ENCODE data around the gene DAB2IP. TPM values are rescaled to one million over a fixed set of nuclear protein-coding genes. Genes with fewer than 3 reads are reported as not detected.

DAB2IP gene
- total RNA-seq, 1 experiment from 2014 or later, result 31.0 TPM

GRCh38 chr9:121692606-121693387, 41.4 kb downstream of the DAB2IP start (continued):
- TF ChIP-seq ATF3 (IDR thresholded peaks at IDR 0.05), result no peak
- peak; percentile 63; the same call in 1 of the 2 replicates for TF ChIP-seq POLR2AphosphoS5 (IDR thresholded peaks at IDR 0.05; ENCODE audit: low read depth, low read length)
- TF ChIP-seq POLR2A (IDR thresholded peaks at IDR 0.05; ENCODE audit: borderline replicate concordance, extremely low read depth, insufficient read depth, insufficient read length), result no peak

- ChIA-PET CTCF (interaction anchor here (1.3 to 2.9 kb wide), 2 partner anchors 9 to 10 kb away, joined by 11 to 13 read pairs; no protein-coding TSS in a partner anchor), RAD21 (ENCODE audit: low non-redundant PET in 1 of 2, low total read pairs in 2 of 2, uncharacterized antibody in 2 of 2, unreplicated experiment in 2 of 2) (no interaction called here), POLR2A (no interaction called here)
- Histone ChIP-seq H3K4me2 (ENCODE audit: low read length) (peak overlapping the region; percentile 57), H3K4me3 (replicated peaks in 1 of 2; ENCODE audit: low read depth in 1 of 2, low read length in 2 of 2) (no peak overlapping the region), H3K79me2 (ENCODE audit: insufficient read depth, low read length) (no peaks in the 10 kb centered on the region), H3K27me3 (ENCODE audit: insufficient read depth, low read length) (no peaks in the 10 kb centered on the region), H3K27ac (ENCODE audit: low read depth, low read length) (no peak overlapping the region), H3K36me3 (ENCODE audit: control insufficient read depth in 1 of 2, insufficient read depth in 2 of 2, low read length in 2 of 2) (no peaks in the 10 kb centered on the region), H3K9me3 (ENCODE audit: control insufficient read depth in 1 of 2, insufficient read depth in 1 of 2, low read depth in 1 of 2, low read length in 2 of 2) (no peaks in the 10 kb centered on the region), H3K9ac (ENCODE audit: low read length) (no peak overlapping the region), H4K20me1 (ENCODE audit: insufficient read depth) (no peaks in the 10 kb centered on the region), H3K4me1 (ENCODE audit: control insufficient read depth in 1 of 2, insufficient read depth in 2 of 2, low read length in 2 of 2) (peaks cover 15 to 35% of the 10 kb centered on the region in 2 experiments), H3K9me2 (ENCODE audit: insufficient read depth) (no peaks in the 10 kb centered on the region), H2AFZ (ENCODE audit: low read depth, low read length, poor library complexity, severe bottlenecking) (no peak overlapping the region)
- intact Hi-C loops (cut with micrococcal nuclease), result loop anchor here (2.0 kb wide), 1 partner anchor 147 kb away; no protein-coding TSS in a partner anchor
- ATAC-seq (no peak), DNase-seq (ENCODE audit: low read depth, low spot score) (no peak)
- TF ChIP-seq YY1 (IDR thresholded peaks at IDR 0.05; ENCODE audit: extremely low read depth, insufficient replicate concordance, low read depth, low read length) (no peak), ATF3 (IDR thresholded peaks at IDR 0.05) (no peak)
- BruUV-seq (replicated peaks), result no TSS peak
Observed at GRCh38 chr9:121693388-121693670, 41.9 kb downstream of the DAB2IP start.

GRCh38 chr9:121694001-121694400, 42.6 kb downstream of the DAB2IP start:
- Histone ChIP-seq H3K27ac (ENCODE audit: low read depth, low read length) (no peak overlapping the region), H2AFZ (ENCODE audit: low read depth, low read length, poor library complexity, severe bottlenecking) (no peak overlapping the region), H3K9ac (ENCODE audit: low read length) (no peak overlapping the region), H4K20me1 (ENCODE audit: insufficient read depth) (no peaks in the 10 kb centered on the region), H3K4me2 (ENCODE audit: low read length) (no peak overlapping the region), H3K27me3 (ENCODE audit: insufficient read depth, low read length) (no peaks in the 10 kb centered on the region), H3K36me3 (ENCODE audit: control insufficient read depth in 1 of 2, insufficient read depth in 2 of 2, low read length in 2 of 2) (no peaks in the 10 kb centered on the region), H3K79me2 (ENCODE audit: insufficient read depth, low read length) (no peaks in the 10 kb centered on the region), H3K4me1 (ENCODE audit: control insufficient read depth in 1 of 2, insufficient read depth in 2 of 2, low read length in 2 of 2) (peaks cover 17 to 38% of the 10 kb centered on the region in 2 experiments), H3K4me3 (replicated peaks in 1 of 2; ENCODE audit: low read depth in 1 of 2, low read length in 2 of 2) (no peak overlapping the region), H3K9me2 (ENCODE audit: insufficient read depth) (no peaks in the 10 kb centered on the region), H3K9me3 (ENCODE audit: control insufficient read depth in 1 of 2, insufficient read depth in 1 of 2, low read depth in 1 of 2, low read length in 2 of 2) (no peaks in the 10 kb centered on the region)
- CTCF ChIA-PET, result interaction anchor here (1.0 to 2.9 kb wide), 6 partner anchors 9 to 149 kb away, joined by 3 to 16 read pairs (median 4); no protein-coding TSS in a partner anchor
- RAD21 ChIA-PET (ENCODE audit: low non-redundant PET in 1 of 2, low total read pairs in 2 of 2, uncharacterized antibody in 2 of 2, unreplicated experiment in 2 of 2), result interaction anchor here in 1 of 2 experiments (0.9 kb wide), 1 partner anchor 54 kb away, joined by 4 read pairs; no protein-coding TSS in a partner anchor
- BruUV-seq (replicated peaks), result no TSS peak
- POLR2A ChIA-PET, result no interaction called here
- DNase-seq (ENCODE audit: low read depth, low spot score), result no peak
- intact Hi-C loops (cut with micrococcal nuclease), result no loop called here
- no peak for ATAC-seq
- no peak for TF ChIP-seq MAX (IDR thresholded peaks at IDR 0.05)
- no peak for TF ChIP-seq ATF3 (IDR thresholded peaks at IDR 0.05)
- no peak for TF ChIP-seq ELF1 (IDR thresholded peaks at IDR 0.05; ENCODE audit: borderline replicate concordance, low read depth)
- no peak for TF ChIP-seq EZH2 (IDR thresholded peaks at IDR 0.05)
- TF ChIP-seq YY1 (IDR thresholded peaks at IDR 0.05; ENCODE audit: extremely low read depth, insufficient replicate concordance, low read depth, low read length), result no peak
- TF ChIP-seq FOSL1 (IDR thresholded peaks at IDR 0.05; ENCODE audit: low read depth), result no peak
- TF ChIP-seq RAD21 (IDR thresholded peaks at IDR 0.05; ENCODE audit: low read depth), result no peak
- TF ChIP-seq CTCF (IDR thresholded peaks at IDR 0.05 in 2 of 3, conservative IDR thresholded peaks at IDR 0.05 in 1 of 3; ENCODE audit: borderline replicate concordance in 1 of 3, insufficient read depth in 1 of 3, low read depth in 2 of 3, low read length in 2 of 3), result no peak
- no peak for TF ChIP-seq CEBPB (IDR thresholded peaks at IDR 0.05; ENCODE audit: low read depth)

All from HCT116 (cell line).